Fibroblast of skin of back (primary cell): ENCODE data around the gene CCDC57.

Source experiments
- DNase-seq: peaks from one replicate; pipeline ENCODE4 v3.0.0-alpha.2; 2013

CCDC57 gene

GRCh38 chr17:82246040-82246364 lies 33.4 kb upstream of the CCDC57 start:
- no peak for DNase-seq

- no peak for DNase-seq
These were observed 32.7 kb upstream of the CCDC57 start for GRCh38 chr17:82245134-82246039.

- no peak for DNase-seq
These were observed 31.9 kb upstream of the CCDC57 start for GRCh38 chr17:82244413-82245133.

DNA sequence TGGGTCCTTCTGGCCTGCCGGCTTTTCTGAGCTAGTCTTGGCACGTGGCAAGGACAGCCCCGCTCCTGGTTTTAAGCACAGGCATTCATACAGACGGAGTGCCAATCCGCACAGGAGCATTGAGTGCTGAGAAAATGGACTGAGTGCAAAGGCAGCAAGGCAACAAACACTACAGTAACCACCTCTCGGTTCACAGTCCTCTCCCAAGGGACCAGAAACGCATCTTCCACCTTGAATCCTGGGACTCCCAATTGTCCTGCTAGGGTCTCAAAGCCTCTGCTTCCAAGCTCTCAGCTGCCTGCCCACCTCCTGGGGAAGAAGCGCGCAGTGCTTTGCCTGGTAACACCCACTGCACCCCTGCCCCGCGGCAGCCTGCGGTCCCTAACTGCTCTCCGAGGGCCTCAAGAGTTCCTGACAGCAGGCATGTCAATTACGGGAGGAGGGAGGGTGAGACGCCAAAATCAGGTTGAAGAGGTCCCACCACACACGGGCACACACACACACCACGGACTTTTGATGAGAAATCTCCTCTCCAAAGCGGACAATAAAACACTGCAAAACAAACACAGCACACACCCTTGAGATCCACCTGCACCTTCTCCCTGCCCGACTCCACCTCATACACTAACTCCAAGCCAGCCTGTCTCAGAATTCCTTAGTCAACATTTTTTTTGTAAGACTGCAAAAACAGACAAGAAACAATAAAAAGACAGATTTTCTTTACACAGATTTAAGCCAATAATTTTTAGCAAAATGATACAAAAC lies 31.2 kb upstream of the CCDC57 start:
- no peak for DNase-seq

DNA sequence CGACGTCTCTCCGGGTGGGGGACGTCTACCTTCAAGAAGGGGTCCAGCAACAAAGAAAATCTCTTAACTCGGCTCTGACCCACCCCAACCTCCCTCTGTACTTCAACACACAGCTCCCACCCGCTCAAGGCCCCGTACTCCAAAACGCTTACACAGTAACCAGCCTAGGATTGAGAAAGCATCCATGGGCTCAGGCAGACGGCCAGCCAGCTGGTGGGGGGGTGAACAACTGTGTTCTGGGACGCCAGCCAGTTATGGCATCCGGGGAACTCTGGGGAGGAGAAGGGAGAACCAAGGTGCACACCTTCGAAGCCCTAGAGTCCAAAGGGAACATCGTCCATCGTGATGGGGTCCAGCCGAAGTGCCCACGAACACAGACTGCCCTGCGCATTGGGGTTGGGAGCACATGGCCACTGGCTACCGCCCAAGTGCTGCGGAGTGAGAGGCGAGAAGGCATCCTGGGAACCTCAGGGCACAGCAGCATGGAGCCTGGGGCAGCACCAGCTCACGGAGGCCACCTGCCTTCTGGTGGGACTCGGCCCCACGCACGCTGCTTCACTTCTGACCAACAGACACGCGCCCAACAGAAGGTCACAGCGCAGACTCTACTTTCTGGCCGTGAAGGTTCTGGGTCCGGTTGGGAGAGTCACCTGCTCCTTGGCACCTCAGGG lies 30.5 kb upstream of the CCDC57 start:
- peak; percentile 75 for DNase-seq

GRCh38 chr17:82242698-82242976 lies 30.0 kb upstream of the CCDC57 start:
- DNase-seq = no peak

DNA sequence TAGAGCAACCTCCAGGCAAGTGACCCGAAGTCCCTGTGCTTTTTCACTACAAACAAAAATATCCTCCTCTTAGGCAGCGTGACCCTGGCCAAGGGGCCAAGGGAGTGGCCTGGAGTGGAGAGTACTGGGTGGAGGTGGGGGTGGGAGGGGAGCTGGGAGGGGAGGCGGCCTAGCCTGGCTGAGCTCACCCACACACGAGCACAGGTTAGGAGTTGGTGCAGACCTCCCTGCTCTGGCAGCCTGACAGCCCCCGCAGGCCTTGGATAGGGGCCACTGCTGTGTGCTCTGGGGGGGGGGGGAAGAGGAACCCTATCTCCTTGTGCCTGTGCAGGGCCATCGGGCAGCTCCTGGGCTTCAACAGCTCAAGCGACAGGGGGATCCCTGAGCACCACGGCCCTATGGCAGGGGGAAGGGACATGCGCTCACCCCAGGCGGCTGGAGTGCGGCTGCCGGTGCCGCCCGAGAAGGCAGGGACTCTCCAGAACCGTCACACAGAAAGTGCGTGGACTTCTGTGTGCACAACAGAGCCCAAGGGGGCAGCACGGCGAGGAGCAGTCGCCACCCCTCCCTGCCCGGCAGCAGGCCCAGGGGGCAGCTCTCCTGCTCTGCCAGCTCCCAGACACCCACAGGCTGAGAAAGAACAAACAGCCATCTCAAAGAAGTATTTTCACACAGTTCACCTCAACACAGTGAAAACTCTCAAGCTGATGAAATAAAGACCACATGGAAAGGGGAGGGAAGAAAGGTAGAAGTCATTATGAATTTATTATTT lies 29.5 kb upstream of the CCDC57 start:
- no peak for DNase-seq

DNA sequence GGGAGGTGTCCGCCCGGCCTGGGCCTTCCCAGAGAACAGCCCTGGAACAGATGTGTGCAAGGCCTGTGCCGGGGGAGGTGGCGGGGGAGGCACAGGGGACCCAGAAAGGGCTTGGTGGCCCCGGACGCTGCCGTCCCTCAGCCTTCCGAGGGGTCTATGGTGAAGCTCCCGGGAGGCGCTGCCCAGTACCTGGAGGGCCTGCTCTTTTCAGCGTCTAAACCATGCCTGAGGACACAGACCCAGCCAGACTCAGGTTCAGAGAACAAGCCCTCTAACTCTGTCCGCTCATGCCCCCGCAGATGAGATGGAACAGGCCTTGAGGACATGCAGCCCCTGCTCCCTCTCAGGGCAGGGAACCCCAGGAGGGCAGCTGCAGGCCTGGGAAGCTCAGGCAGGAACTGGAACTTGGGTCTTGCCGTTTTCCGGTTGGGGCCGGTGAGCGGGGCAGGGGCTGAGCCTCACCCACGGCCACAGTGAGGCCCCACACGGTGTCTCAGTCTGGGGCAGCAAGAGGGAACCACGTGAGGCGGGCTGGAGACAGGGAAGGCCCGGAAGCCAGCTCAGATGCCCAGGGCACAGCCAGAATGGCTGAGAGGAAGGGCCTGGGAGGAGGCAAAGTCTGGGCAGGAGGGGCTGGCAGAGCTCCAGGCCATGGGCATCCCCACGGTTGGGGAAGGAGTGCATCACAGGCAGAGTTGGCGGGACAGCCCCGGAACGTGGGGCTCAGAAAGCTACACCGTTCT lies 28.7 kb upstream of the CCDC57 start:
- DNase-seq = peak; percentile 80

- DNase-seq = no peak
These were observed 28.0 kb upstream of the CCDC57 start for GRCh38 chr17:82240506-82241182.

GRCh38 chr17:82239926-82240505 lies 27.4 kb upstream of the CCDC57 start:
- no peak for DNase-seq

GRCh38 chr17:82239401-82239925 lies 26.8 kb upstream of the CCDC57 start:
- DNase-seq = no peak

GRCh38 chr17:82238472-82239201 lies 26.0 kb upstream of the CCDC57 start:
- DNase-seq = peak; percentile 89

- no peak for DNase-seq
These were observed 25.3 kb upstream of the CCDC57 start for GRCh38 chr17:82237746-82238471.

GRCh38 chr17:82237083-82237745 lies 24.6 kb upstream of the CCDC57 start:
- DNase-seq = no peak

GRCh38 chr17:82236142-82236971 lies 23.7 kb upstream of the CCDC57 start:
- peak; percentile 57 for DNase-seq

GRCh38 chr17:82235775-82236141 lies 23.1 kb upstream of the CCDC57 start:
- DNase-seq = no peak
